AG10803 (cell line): Measurements from ENCODE around the gene CLDN10.
"Not testable (repeated sequence)": the region's sequence is repeated elsewhere in the genome, so short reads cannot be mapped to it uniquely, and the experiment has no call there.

Experiments used
- DNase-seq: peaks from one replicate; pipeline ENCODE4 v3.0.0; 2010; ENCODE audit warnings: low read depth
- H3K4me3 ChIP-seq: 2 replicates; pipeline ENCODE4 v1.5.1; 2011; ENCODE audit warnings: mild to moderate bottlenecking, low read length, control low read depth
- TF ChIP-seq, protein P1 (sequence below): conservative IDR thresholded peaks from 2 replicates; pipeline ENCODE4 v1.5.1; 2011; ENCODE audit warnings: mild to moderate bottlenecking, low read length, control low read depth, inconsistent platforms

CLDN10 gene

DNA sequence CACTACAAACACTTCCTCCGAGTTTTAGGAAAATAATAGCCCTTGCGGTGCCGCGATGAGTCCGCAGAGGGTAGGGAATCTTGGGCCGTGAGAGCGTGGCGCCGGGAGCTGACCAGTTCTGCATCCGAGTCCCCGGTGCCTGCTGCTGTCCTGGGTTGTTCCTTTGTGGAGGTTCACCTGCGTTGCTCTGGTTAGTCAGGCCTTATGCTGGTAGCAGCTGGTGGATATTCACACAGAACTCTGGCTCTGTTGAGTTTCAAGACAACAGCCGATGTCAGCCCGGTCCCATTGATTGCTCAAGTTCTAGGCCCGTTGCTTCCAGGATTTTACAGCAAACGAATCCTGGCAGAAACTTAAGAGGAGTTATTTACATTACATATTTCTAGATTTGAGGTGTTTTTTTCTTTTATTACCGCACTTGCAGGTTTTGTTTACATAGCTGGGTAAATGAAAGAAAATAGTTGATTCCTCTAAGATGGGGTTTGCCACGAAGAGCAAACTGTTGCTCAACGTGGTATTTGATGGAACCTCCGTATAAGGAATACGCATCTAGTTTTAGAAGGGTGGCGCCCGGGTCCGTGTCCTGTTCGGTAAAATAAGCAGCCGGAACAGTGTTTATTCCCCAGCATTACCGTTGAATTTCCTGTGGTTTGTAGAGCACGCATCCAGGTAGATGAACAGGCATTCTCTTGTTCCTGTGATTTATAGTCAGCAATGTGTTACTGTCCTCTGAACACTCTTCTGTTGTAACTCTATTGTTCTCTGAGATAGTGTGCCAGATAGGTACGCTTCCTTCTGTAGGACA is 1.3 kb downstream of the CLDN10 start:
- TF ChIP-seq, protein P1, sequence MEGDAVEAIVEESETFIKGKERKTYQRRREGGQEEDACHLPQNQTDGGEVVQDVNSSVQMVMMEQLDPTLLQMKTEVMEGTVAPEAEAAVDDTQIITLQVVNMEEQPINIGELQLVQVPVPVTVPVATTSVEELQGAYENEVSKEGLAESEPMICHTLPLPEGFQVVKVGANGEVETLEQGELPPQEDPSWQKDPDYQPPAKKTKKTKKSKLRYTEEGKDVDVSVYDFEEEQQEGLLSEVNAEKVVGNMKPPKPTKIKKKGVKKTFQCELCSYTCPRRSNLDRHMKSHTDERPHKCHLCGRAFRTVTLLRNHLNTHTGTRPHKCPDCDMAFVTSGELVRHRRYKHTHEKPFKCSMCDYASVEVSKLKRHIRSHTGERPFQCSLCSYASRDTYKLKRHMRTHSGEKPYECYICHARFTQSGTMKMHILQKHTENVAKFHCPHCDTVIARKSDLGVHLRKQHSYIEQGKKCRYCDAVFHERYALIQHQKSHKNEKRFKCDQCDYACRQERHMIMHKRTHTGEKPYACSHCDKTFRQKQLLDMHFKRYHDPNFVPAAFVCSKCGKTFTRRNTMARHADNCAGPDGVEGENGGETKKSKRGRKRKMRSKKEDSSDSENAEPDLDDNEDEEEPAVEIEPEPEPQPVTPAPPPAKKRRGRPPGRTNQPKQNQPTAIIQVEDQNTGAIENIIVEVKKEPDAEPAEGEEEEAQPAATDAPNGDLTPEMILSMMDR, result no peak
- DNase-seq, result no peak
- H3K4me3 ChIP-seq, result no peak overlapping the region

DNA sequence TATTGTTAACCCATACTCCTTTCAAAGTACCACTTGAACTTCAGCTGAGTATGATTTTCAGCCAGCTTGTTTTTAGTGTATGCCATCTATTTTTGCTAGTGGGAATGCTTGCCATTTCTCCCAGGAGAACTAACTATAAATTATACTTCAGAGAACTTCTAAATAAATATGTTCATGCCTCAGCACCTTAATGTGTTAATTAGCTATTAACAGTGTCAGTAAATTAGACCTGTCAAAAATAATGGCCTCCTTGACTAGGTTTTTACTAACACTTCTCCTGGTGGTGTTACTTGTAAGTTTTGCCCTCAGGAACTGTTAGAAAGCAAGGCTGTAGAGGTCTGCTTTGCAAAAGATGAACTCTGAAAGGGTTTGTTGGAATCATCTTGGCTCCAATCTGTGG is 4.5 kb downstream of the CLDN10 start:
- no peak for DNase-seq
- H3K4me3 ChIP-seq, result no peak overlapping the region
- TF ChIP-seq, protein P1, result no peak

DNA sequence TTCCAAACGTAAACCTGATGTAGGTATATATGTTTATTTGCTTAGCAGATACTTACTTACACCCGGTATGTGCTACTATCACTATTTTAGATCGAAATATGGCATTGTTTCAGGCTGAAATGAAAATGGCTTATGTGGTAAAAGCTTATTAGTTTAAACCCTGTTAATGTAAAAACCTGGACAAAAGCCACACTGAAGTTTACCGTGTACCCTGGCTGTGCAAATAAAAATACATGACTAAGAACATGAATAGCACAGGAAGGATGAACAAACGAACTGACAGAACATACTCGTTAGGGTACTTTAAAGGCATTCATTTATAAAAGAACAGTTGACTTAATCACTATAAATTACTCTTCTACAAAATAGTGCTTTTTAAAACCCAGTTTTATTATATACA is 6.6 kb downstream of the CLDN10 start:
- no peak overlapping the region for H3K4me3 ChIP-seq
- no peak for DNase-seq
- TF ChIP-seq, protein P1, result no peak

DNA sequence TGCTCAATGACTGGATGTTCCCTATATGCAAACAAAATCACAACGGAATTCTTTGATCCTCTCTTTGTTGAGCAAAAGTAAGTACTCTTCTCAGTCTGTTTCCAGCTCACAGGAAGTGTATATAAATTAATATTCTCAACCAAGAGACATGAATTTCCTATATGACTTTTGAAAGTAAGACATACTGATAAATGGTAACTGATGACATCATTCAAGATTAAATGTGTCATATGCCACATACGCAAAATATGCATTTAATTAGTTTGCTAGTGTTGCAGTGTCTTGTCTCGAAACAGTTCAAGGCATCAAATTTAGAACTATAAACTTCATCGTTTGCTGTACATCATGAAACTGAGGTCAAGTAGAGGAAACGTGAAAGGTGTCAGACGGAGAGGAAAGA is 7.9 kb downstream of the CLDN10 start:
- DNase-seq, result no peak
- H3K4me3 ChIP-seq, result no peak overlapping the region
- TF ChIP-seq, protein P1, result no peak

DNA sequence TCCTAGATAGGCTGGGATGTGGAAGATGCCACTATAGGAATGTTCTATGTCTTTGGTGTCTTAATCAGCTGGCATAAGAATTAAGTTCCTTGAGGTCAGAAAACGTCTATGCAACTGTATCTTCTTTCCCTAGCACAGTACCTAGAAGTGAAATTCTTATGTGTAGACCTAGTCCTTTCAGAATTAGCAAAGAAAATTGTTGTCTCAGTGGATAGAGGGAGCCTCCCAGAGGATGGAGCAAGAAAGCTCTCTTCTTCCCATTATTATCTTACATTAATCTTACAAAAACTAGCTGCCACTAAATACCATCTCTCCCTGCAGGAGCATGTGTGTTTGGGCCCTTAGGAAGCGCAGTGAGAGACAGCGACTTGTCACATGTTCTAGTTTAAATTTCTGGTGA is 11.6 kb downstream of the CLDN10 start:
- no peak overlapping the region for H3K4me3 ChIP-seq
- DNase-seq, result no peak
- TF ChIP-seq, protein P1, result no peak

DNA sequence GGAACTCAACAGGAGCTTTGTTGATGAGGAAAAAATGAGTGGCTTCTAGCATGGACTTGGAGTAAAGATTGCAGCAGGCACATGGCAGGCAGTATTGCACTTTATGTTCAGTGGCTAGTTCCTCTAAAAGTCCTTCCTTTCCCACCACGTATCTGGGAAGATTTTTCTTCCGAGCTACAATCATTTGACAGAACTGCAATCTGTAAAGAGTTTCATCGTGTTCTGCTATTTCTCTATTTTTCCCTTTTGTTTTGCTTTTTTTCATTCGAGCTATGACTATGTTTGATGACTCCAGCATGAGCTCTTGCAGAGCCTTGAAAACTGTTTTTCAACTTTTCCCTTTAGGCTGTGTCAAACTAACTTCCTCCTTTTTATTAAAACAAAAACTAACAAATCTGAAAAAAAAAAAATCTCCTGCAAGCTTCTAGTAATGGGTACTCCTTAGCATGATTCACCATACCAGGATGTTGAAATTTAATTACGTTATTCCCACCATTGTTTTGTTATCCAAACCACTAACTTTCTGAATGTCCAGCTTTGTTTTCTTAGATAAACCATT is 12.3 kb downstream of the CLDN10 start:
- no peak overlapping the region for H3K4me3 ChIP-seq
- TF ChIP-seq, protein P1, result no peak
- peak; percentile 43 for DNase-seq

DNA sequence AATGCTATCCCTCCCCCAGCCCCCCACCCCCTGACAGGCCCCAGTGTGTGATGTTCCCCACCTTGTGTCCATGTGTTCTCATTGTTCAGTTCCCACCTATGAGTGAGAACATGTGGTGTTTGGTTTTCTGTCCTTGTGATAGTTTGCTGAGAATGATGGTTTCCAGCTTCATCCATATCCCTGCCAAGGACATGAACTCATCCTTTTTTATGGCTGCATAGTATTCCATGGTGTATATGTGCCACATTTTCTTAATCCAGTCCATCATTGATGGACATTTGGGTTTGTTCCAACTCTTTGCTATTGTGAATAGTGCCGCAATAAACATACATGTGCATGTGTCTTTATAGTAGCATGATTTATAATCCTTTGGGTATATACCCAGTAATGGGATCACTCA is 13.2 kb downstream of the CLDN10 start:
- not testable (repeated sequence) for DNase-seq, H3K4me3 ChIP-seq
